ENCODE measurements around the gene CDC14A. TPM values are rescaled to one million over a fixed set of nuclear protein-coding genes. Genes with fewer than 3 reads are reported as not detected.

Gene CDC14A
- total RNA-seq, 1 donor from 2014 or later, result 8.7 TPM

- Histone ChIP-seq H3K36me3 (ENCODE audit: control insufficient read depth, insufficient read depth, low read length) (no peaks in the 10 kb centered on the region), H3K27me3 (ENCODE audit: control insufficient read depth, insufficient read depth, low read length) (no peaks in the 10 kb centered on the region), H3K4me3 (ENCODE audit: low read depth, low read length) (no peak overlapping the region)
- no peak for TF ChIP-seq CTCF (IDR thresholded peaks at IDR 0.05; ENCODE audit: insufficient read depth, low read length, poor library complexity, severe bottlenecking)
- no peak for DNase-seq (ENCODE audit: low read depth)
These were observed 213.2 kb downstream of the CDC14A start for GRCh38 chr1:100565533-100565932.

GRCh38 chr1:100565937-100566699, 213.8 kb downstream of the CDC14A start:
- Histone ChIP-seq H3K36me3 (ENCODE audit: control insufficient read depth, insufficient read depth, low read length) (no peaks in the 10 kb centered on the region), H3K4me3 (ENCODE audit: low read depth, low read length) (no peak overlapping the region), H3K27me3 (ENCODE audit: control insufficient read depth, insufficient read depth, low read length) (no peaks in the 10 kb centered on the region)
- TF ChIP-seq CTCF (IDR thresholded peaks at IDR 0.05; ENCODE audit: insufficient read depth, low read length, poor library complexity, severe bottlenecking), result no peak
- no peak for DNase-seq (ENCODE audit: low read depth)

GRCh38 chr1:100567062-100567461, 214.8 kb downstream of the CDC14A start:
- no peak for DNase-seq (ENCODE audit: low read depth)
- Histone ChIP-seq H3K4me3 (ENCODE audit: low read depth, low read length) (no peak overlapping the region), H3K36me3 (ENCODE audit: control insufficient read depth, insufficient read depth, low read length) (no peaks in the 10 kb centered on the region), H3K27me3 (ENCODE audit: control insufficient read depth, insufficient read depth, low read length) (no peaks in the 10 kb centered on the region)
- TF ChIP-seq CTCF (IDR thresholded peaks at IDR 0.05; ENCODE audit: insufficient read depth, low read length, poor library complexity, severe bottlenecking), result no peak

Other genes starting within 250 kb of the CDC14A start
- 3.6 and 5.3 TPM in 2 replicates for gene SASS6, start 219.6 kb upstream of the CDC14A start, total RNA-seq
- gene TRMT13, start 219.3 kb upstream of the CDC14A start, total RNA-seq, result 17.3 and 19.9 TPM in 2 replicates
- gene LRRC39, start 174.2 kb upstream of the CDC14A start, total RNA-seq, result 0.08 and 0.41 TPM in 2 replicates
- 4.6 and 7.4 TPM in 2 replicates for gene DBT, start 102.7 kb upstream of the CDC14A start, total RNA-seq
- gene RTCA, start 86.3 kb upstream of the CDC14A start, total RNA-seq, result 32.6 and 42.3 TPM in 2 replicates
- not detected in 2 replicates for gene GPR88, start 185.6 kb downstream of the CDC14A start, total RNA-seq

All from kidney epithelial cell (primary cell).